Spleen (tissue), 7 donors: ENCODE data around the gene ZSWIM8.

Source experiments
- POLR2A ChIP-seq, 3 donors: fragments of 450-650 bp; IDR thresholded peaks; one replicate each; pipeline ENCODE4 v1.5.1; 2017; ENCODE audit warnings: antibody characterized with exemption in 3 of 3, mild to moderate bottlenecking in 1 of 3
- POLR2AphosphoS5 ChIP-seq, 3 donors: sonication (generic); formaldehyde crosslinking; IDR thresholded peaks; one replicate each; pipeline ENCODE4 v1.5.1; 2017; ENCODE audit warnings: antibody characterized with exemption in 3 of 3
- TF ChIP-seq, protein P1 (sequence below), 11 experiments: fragments of 200-600 bp in 7 of 11; fragments of 450-650 bp in 4 of 11; sonication (generic) in 4 of 11; IDR thresholded peaks in 8 of 11; conservative IDR thresholded peaks in 3 of 11; 1 replicate in 7 of 11; 2 replicates in 4 of 11; pipeline versions ENCODE4 v1.4.0 to v1.8.0; 2016 to 2021; ENCODE audit warnings: antibody characterized with exemption in 11 of 11, inconsistent platforms in 4 of 11, mild to moderate bottlenecking in 1 of 11
- donor health status: DM: no; HTN: no; CAD: no; lungs with moderate emphysema.
- donor health status: DM: no; HTN: no; CAD: no.
- donor health status: DM: no; HTN: no; CAD: no.

GRCh38 chr10:73781879-73782748, 3.3 kb upstream of the ZSWIM8 start, which contains the start of gene CHCHD1:
- TF ChIP-seq POLR2A (IDR thresholded peaks at IDR 0.05) = peak in 1 of 3 donors; percentile 25
- peak; percentile 95 to 98 (median 97) for TF ChIP-seq POLR2AphosphoS5 (IDR thresholded peaks at IDR 0.05)
- TF ChIP-seq, protein P1, sequence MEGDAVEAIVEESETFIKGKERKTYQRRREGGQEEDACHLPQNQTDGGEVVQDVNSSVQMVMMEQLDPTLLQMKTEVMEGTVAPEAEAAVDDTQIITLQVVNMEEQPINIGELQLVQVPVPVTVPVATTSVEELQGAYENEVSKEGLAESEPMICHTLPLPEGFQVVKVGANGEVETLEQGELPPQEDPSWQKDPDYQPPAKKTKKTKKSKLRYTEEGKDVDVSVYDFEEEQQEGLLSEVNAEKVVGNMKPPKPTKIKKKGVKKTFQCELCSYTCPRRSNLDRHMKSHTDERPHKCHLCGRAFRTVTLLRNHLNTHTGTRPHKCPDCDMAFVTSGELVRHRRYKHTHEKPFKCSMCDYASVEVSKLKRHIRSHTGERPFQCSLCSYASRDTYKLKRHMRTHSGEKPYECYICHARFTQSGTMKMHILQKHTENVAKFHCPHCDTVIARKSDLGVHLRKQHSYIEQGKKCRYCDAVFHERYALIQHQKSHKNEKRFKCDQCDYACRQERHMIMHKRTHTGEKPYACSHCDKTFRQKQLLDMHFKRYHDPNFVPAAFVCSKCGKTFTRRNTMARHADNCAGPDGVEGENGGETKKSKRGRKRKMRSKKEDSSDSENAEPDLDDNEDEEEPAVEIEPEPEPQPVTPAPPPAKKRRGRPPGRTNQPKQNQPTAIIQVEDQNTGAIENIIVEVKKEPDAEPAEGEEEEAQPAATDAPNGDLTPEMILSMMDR (IDR thresholded peaks at IDR 0.05 in 8 of 11, conservative IDR thresholded peaks at IDR 0.05 in 3 of 11) = peak in 1 of 11 experiments; percentile 23
